Measurements from ENCODE around the gene EHD2.
A peak's percentile ranks its signal among the peaks of the same experiment; 100 is the strongest.

EHD2 gene

DNA sequence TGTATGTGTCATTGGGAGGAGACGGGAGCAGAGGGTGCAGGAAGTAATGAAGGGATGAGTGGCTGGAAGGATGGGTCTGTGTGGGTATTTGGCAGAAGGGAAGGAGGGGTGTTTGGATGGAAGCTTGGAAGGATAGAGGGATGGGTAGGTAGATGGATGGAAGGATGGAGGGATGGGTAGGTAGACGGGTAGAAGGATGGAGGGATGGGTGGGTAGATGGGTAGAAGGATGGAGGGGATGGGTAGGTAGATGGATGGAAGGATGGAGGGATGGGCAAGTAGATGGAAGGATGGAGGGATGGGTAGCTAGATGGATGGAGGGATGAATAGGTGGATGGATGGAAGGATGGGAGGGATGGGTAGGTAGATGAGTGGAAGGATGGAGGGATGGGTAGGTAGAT lies 41.7 kb upstream of the EHD2 start:
- TF ChIP-seq USF1 (IDR thresholded peaks at IDR 0.05), result no peak
- TF ChIP-seq FOXM1 (IDR thresholded peaks at IDR 0.05; ENCODE audit: borderline replicate concordance, low read depth), result no peak
- no peak for TF ChIP-seq TEAD4 (IDR thresholded peaks at IDR 0.05)
- TF ChIP-seq, protein P1, sequence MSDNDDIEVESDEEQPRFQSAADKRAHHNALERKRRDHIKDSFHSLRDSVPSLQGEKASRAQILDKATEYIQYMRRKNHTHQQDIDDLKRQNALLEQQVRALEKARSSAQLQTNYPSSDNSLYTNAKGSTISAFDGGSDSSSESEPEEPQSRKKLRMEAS (IDR thresholded peaks at IDR 0.05), result no peak
- no peak for TF ChIP-seq EP300 (IDR thresholded peaks at IDR 0.05; ENCODE audit: borderline replicate concordance)
- TF ChIP-seq RAD21 (IDR thresholded peaks at IDR 0.05; ENCODE audit: low read depth), result no peak
- no peak for TF ChIP-seq EGR1 (IDR thresholded peaks at IDR 0.05)
- no peak for TF ChIP-seq REST (IDR thresholded peaks at IDR 0.05; ENCODE audit: low read depth)
- TF ChIP-seq NFIC (IDR thresholded peaks at IDR 0.05), result no peak
- no peak for TF ChIP-seq TAF1 (IDR thresholded peaks at IDR 0.05; ENCODE audit: low read depth)
- TF ChIP-seq TCF12 (IDR thresholded peaks at IDR 0.05; ENCODE audit: low read depth), result no peak
- TF ChIP-seq CREB1 (IDR thresholded peaks at IDR 0.05; ENCODE audit: low read depth), result no peak
- TF ChIP-seq CEBPB (IDR thresholded peaks at IDR 0.05), result no peak
- no peak for TF ChIP-seq YY1 (IDR thresholded peaks at IDR 0.05; ENCODE audit: low read depth)

GRCh38 chr19:47673426-47673825 lies 39.8 kb upstream of the EHD2 start:
- no peak for TF ChIP-seq ZBTB7A (IDR thresholded peaks at IDR 0.05; ENCODE audit: low read depth)
- no peak for TF ChIP-seq EGR1 (IDR thresholded peaks at IDR 0.05)
- no peak for TF ChIP-seq TCF12 (IDR thresholded peaks at IDR 0.05; ENCODE audit: low read depth)
- TF ChIP-seq REST (IDR thresholded peaks at IDR 0.05; ENCODE audit: low read depth), result no peak
- TF ChIP-seq, protein P1 (IDR thresholded peaks at IDR 0.05), result no peak
- no peak for TF ChIP-seq TEAD4 (IDR thresholded peaks at IDR 0.05)
- no peak for TF ChIP-seq USF1 (IDR thresholded peaks at IDR 0.05)
- no peak for TF ChIP-seq NFIC (IDR thresholded peaks at IDR 0.05)
- no peak for TF ChIP-seq RAD21 (IDR thresholded peaks at IDR 0.05; ENCODE audit: low read depth)
- no peak for TF ChIP-seq EP300 (IDR thresholded peaks at IDR 0.05; ENCODE audit: borderline replicate concordance)
- TF ChIP-seq FOXM1 (IDR thresholded peaks at IDR 0.05; ENCODE audit: borderline replicate concordance, low read depth), result no peak
- no peak for TF ChIP-seq TAF1 (IDR thresholded peaks at IDR 0.05; ENCODE audit: low read depth)
- TF ChIP-seq YY1 (IDR thresholded peaks at IDR 0.05; ENCODE audit: low read depth), result no peak
- TF ChIP-seq CEBPB (IDR thresholded peaks at IDR 0.05), result no peak
- no peak for TF ChIP-seq CREB1 (IDR thresholded peaks at IDR 0.05; ENCODE audit: low read depth)

- TF ChIP-seq FOXM1 (IDR thresholded peaks at IDR 0.05; ENCODE audit: borderline replicate concordance, low read depth) (no peak), RAD21 (IDR thresholded peaks at IDR 0.05; ENCODE audit: low read depth) (no peak), NFIC (IDR thresholded peaks at IDR 0.05) (peak; percentile 42; the same call in 1 of the 2 replicates), USF1 (IDR thresholded peaks at IDR 0.05) (no peak), TCF12 (IDR thresholded peaks at IDR 0.05; ENCODE audit: low read depth) (no peak), TEAD4 (IDR thresholded peaks at IDR 0.05) (no peak), EP300 (IDR thresholded peaks at IDR 0.05; ENCODE audit: borderline replicate concordance) (no peak)
Measured at GRCh38 chr19:47674548-47674947, 38.7 kb upstream of the EHD2 start.

DNA sequence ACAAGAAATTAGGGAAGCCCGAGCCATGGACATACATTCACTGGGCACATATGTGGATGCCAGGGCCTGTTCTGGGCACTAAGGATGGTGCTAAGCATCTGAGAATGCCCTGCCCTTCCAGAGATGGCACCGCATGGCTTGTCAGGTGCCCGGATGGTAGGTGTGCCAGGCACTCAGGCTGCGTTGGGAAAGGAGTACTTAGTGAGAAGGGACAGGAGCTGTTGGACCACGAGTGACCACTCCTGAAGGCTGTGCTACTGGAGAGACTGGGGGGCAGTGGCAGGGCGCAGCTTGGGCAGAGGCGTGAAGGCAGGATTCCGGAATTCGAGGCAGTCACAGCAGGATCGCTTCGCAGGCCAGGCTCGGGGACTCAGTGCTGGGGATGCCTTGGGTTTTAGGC lies 38.0 kb upstream of the EHD2 start:
- TF ChIP-seq CEBPB (IDR thresholded peaks at IDR 0.05) (no peak), CREB1 (IDR thresholded peaks at IDR 0.05; ENCODE audit: low read depth) (no peak), EGR1 (IDR thresholded peaks at IDR 0.05) (no peak), USF1 (IDR thresholded peaks at IDR 0.05) (no peak), TAF1 (IDR thresholded peaks at IDR 0.05; ENCODE audit: low read depth) (no peak), REST (IDR thresholded peaks at IDR 0.05; ENCODE audit: low read depth) (no peak), ZBTB7A (IDR thresholded peaks at IDR 0.05; ENCODE audit: low read depth) (no peak)
- TF ChIP-seq, protein P1 (IDR thresholded peaks at IDR 0.05), result no peak

Data from Ishikawa (cell line).